NCI-H2196 treated with DMSO at 0.1 percent for 48 hours (cell line): Measurements from ENCODE around the gene GNA12.

Experiments used
- DNase-seq: peaks from one replicate; lab custom pipeline; 2025; ENCODE audit not compliant: unreplicated experiment; lab: John Stamatoyannopoulos, UW

GNA12 gene

GRCh38 chr7:2819161-2819953, 24.8 kb downstream of the GNA12 start:
- no peak for DNase-seq

GRCh38 chr7:2818653-2819052, 25.5 kb downstream of the GNA12 start:
- no peak for DNase-seq

- no peak for DNase-seq
Measured at GRCh38 chr7:2818121-2818520, 26.0 kb downstream of the GNA12 start.

GRCh38 chr7:2817456-2817855, 26.7 kb downstream of the GNA12 start:
- no peak for DNase-seq

- no peak for DNase-seq
Measured at GRCh38 chr7:2815875-2816245, 28.2 kb downstream of the GNA12 start.

- DNase-seq: no peak
Measured at GRCh38 chr7:2814946-2815874, 28.9 kb downstream of the GNA12 start.

- DNase-seq: no peak
Measured at GRCh38 chr7:2814186-2814945, 29.7 kb downstream of the GNA12 start.

GRCh38 chr7:2813350-2814185, 30.5 kb downstream of the GNA12 start:
- DNase-seq: no peak

GRCh38 chr7:2812831-2813230, 31.3 kb downstream of the GNA12 start:
- DNase-seq: no peak

GRCh38 chr7:2812114-2812487, 32.0 kb downstream of the GNA12 start:
- DNase-seq: no peak

GRCh38 chr7:2811476-2812113, 32.5 kb downstream of the GNA12 start:
- DNase-seq: no peak

GRCh38 chr7:2810682-2811415, 33.3 kb downstream of the GNA12 start:
- no peak for DNase-seq

- no peak for DNase-seq
Measured at GRCh38 chr7:2809903-2810625, 34.0 kb downstream of the GNA12 start.

GRCh38 chr7:2808891-2809665, 35.0 kb downstream of the GNA12 start:
- no peak for DNase-seq

- DNase-seq: no peak
Measured at GRCh38 chr7:2807845-2808772, 36.0 kb downstream of the GNA12 start.

GRCh38 chr7:2807460-2807844, 36.7 kb downstream of the GNA12 start:
- no peak for DNase-seq

GRCh38 chr7:2806571-2806970, 37.5 kb downstream of the GNA12 start:
- DNase-seq: no peak
